Hepatocyte (in vitro differentiated cells): Measurements from ENCODE around the gene CERK. TPM values are rescaled to one million over a fixed set of nuclear protein-coding genes. Genes with fewer than 3 reads are reported as not detected.

ENCODE experiments used
- DNase-seq: peaks from one replicate; pipeline ENCODE4 v3.0.0-alpha.2; 2016; ENCODE audit warnings: low spot score
- H2AFZ ChIP-seq: fragments of 200-600 bp; sonication (generic); 2 replicates; pipeline ENCODE4 v1.6.0; 2016; ENCODE audit warnings: antibody characterized with exemption, mild to moderate bottlenecking
- H3K27ac ChIP-seq: fragments of 200-600 bp; sonication (generic); 2 replicates; pipeline ENCODE4 v1.5.1; 2016; ENCODE audit warnings: mild to moderate bottlenecking
- H3K27me3 ChIP-seq: fragments of 200-600 bp; sonication (generic); 2 replicates; pipeline ENCODE4 v1.6.1; 2016
- H3K36me3 ChIP-seq: fragments of 200-600 bp; sonication (generic); replicated peaks from 2 replicates; pipeline ENCODE4 v1.5.1; 2016; ENCODE audit warnings: low read depth; ENCODE audit not compliant: insufficient read depth
- H3K4me1 ChIP-seq: fragments of 200-600 bp; sonication (generic); 2 replicates; pipeline ENCODE4 v1.5.1; 2016; ENCODE audit warnings: mild to moderate bottlenecking, moderate library complexity; ENCODE audit not compliant: insufficient read depth
- H3K4me2 ChIP-seq: fragments of 200-600 bp; sonication (generic); 2 replicates; pipeline ENCODE4 v1.6.0; 2016
- H3K4me3 ChIP-seq: fragments of 200-600 bp; sonication (generic); 2 replicates; pipeline ENCODE4 v1.5.1; 2016; ENCODE audit warnings: mild to moderate bottlenecking
- H3K79me2 ChIP-seq: fragments of 200-600 bp; sonication (generic); 2 replicates; pipeline ENCODE4 v1.6.0; 2017; ENCODE audit warnings: mild to moderate bottlenecking
- H3K9me2 ChIP-seq: fragments of 200-600 bp; sonication (generic); replicated peaks from 2 replicates; pipeline ENCODE4 v1.6.0; 2017; ENCODE audit warnings: mild to moderate bottlenecking; ENCODE audit not compliant: insufficient read depth
- H3K9me3 ChIP-seq: fragments of 200-600 bp; sonication (generic); 2 replicates; pipeline ENCODE4 v1.5.1; 2016; ENCODE audit warnings: low read depth, mild to moderate bottlenecking
- H4K20me1 ChIP-seq: fragments of 200-600 bp; sonication (generic); 2 replicates; pipeline ENCODE4 v1.6.0; 2016; ENCODE audit warnings: mild to moderate bottlenecking; ENCODE audit not compliant: insufficient read depth, poor library complexity, severe bottlenecking
- CTCF ChIP-seq: fragments of 200-600 bp; sonication (generic); IDR thresholded peaks from 2 replicates; pipeline ENCODE4 v1.5.1; 2016; ENCODE audit warnings: antibody characterized with exemption, mild to moderate bottlenecking; ENCODE audit not compliant: poor library complexity
- EZH2 ChIP-seq: fragments of 200-600 bp; sonication (generic); IDR thresholded peaks from 2 replicates; pipeline ENCODE4 v1.6.1; 2016; ENCODE audit warnings: antibody characterized with exemption, mild to moderate bottlenecking, borderline replicate concordance
- EZH2phosphoT487 ChIP-seq: fragments of 200-600 bp; sonication (generic); IDR thresholded peaks from one replicate; pipeline ENCODE4 v1.6.1; 2018; ENCODE audit warnings: antibody characterized with exemption, mild to moderate bottlenecking, low read depth, moderate library complexity; ENCODE audit not compliant: unreplicated experiment, severe bottlenecking
- WGBS: methylation state at CpG from one replicate; pipeline ENCODE4 v1.1.6; 2016; ENCODE audit warnings: low lambda C conversion rate; ENCODE audit errors: missing lambda C conversion rate; 5-methylcytosine and 5-hydroxymethylcytosine counted together
- polyA plus RNA-seq: library from polyadenylated mRNA; unstranded; fragments of >200 nt; fragmentation: Nextera tagmentation; extraction: Ambion mirVana; gene quantifications from 2 replicates; pipeline ENCODE4 v1.2.1, GENCODE V29; 2016
- total RNA-seq: library from RNA; depleted of rRNA; stranded (reverse); fragments of >200 nt; gene quantifications from 2 replicates; pipeline ENCODE4 v1.2.3, GENCODE V29; 2014

Gene CERK
- total and polyA plus RNA-seq, 2 experiments from 2014 or later: 38.6 to 59.0 TPM

- H4K20me1 ChIP-seq: no peaks in the 10 kb centered on the region
- no peak overlapping the region for H2AFZ ChIP-seq
- H3K27me3 ChIP-seq: no peaks in the 10 kb centered on the region
- TF ChIP-seq CTCF (no peak), EZH2 (no peak), EZH2phosphoT487 (no peak)
- DNase-seq: no peak
- H3K4me2 ChIP-seq: no peak overlapping the region
- no peaks in the 10 kb centered on the region for H3K9me2 ChIP-seq
- H3K79me2 ChIP-seq: peaks cover 54% of the 10 kb centered on the region
- H3K36me3 ChIP-seq: no peaks in the 10 kb centered on the region
- 85% methylated on average over 13 of the region's 14 CpGs for WGBS
- no peak overlapping the region for H3K27ac ChIP-seq
- no peak overlapping the region for H3K4me3 ChIP-seq
- no peaks in the 10 kb centered on the region for H3K9me3 ChIP-seq
- peaks cover 12% of the 10 kb centered on the region for H3K4me1 ChIP-seq
Observed at GRCh38 chr22:46770151-46770641, 32.1 kb upstream of the CERK start.

- Histone ChIP-seq H3K4me1 (peaks cover 7% of the 10 kb centered on the region), H3K9me3 (no peaks in the 10 kb centered on the region), H3K27ac (no peak overlapping the region), H3K4me2 (no peak overlapping the region), H3K9me2 (no peaks in the 10 kb centered on the region), H3K36me3 (no peaks in the 10 kb centered on the region), H4K20me1 (no peaks in the 10 kb centered on the region), H3K4me3 (no peak overlapping the region), H3K27me3 (no peaks in the 10 kb centered on the region), H2AFZ (no peak overlapping the region), H3K79me2 (peaks cover 54% of the 10 kb centered on the region)
- 93% methylated on average over 6 of the region's 6 CpGs for WGBS
- TF ChIP-seq EZH2phosphoT487: no peak
- no peak for DNase-seq
Observed at GRCh38 chr22:46769706-46770105, 31.7 kb upstream of the CERK start.

- H3K9me3 ChIP-seq: no peaks in the 10 kb centered on the region
- no peak overlapping the region for H3K4me2 ChIP-seq
- WGBS: 92% methylated on average over 17 of the region's 17 CpGs
- no peak overlapping the region for H3K4me3 ChIP-seq
- H3K4me1 ChIP-seq: peaks cover 2% of the 10 kb centered on the region
- no peak overlapping the region for H2AFZ ChIP-seq
- no peaks in the 10 kb centered on the region for H3K36me3 ChIP-seq
- H3K9me2 ChIP-seq: no peaks in the 10 kb centered on the region
- TF ChIP-seq EZH2phosphoT487: no peak
- no peak for TF ChIP-seq EZH2
- no peak for TF ChIP-seq CTCF
- no peaks in the 10 kb centered on the region for H4K20me1 ChIP-seq
- H3K27ac ChIP-seq: no peak overlapping the region
- DNase-seq: no peak
- H3K27me3 ChIP-seq: no peaks in the 10 kb centered on the region
- peaks cover 55% of the 10 kb centered on the region for H3K79me2 ChIP-seq
Observed at GRCh38 chr22:46769191-46769675, 31.2 kb upstream of the CERK start.

GRCh38 chr22:46767249-46767985 is 29.4 kb upstream of the CERK start:
- 97% methylated on average over 11 of the region's 11 CpGs for WGBS
- Histone ChIP-seq H3K4me2 (no peak overlapping the region), H4K20me1 (no peaks in the 10 kb centered on the region), H3K9me2 (no peaks in the 10 kb centered on the region), H3K27me3 (no peaks in the 10 kb centered on the region), H3K4me1 (peaks cover 9% of the 10 kb centered on the region), H3K9me3 (no peaks in the 10 kb centered on the region), H3K79me2 (peaks cover 62% of the 10 kb centered on the region), H3K4me3 (no peak overlapping the region), H3K27ac (no peak overlapping the region), H2AFZ (no peak overlapping the region), H3K36me3 (no peaks in the 10 kb centered on the region)
- TF ChIP-seq EZH2phosphoT487 (no peak), EZH2 (no peak), CTCF (no peak)
- no peak for DNase-seq
